Measurements from ENCODE around the gene PJVK.
"Not testable (repeated sequence)": the region's sequence is repeated elsewhere in the genome, so short reads cannot be mapped to it uniquely, and the experiment has no call there.

Gene PJVK

GRCh38 chr2:178450774-178451525 lies at the start of gene PJVK, which contains the start of gene PRKRA:
Gene PJVK (plus strand): TSS chr2:178451378. CDS start chr2:178453410, 2,032 bp downstream.
Gene PRKRA (minus strand): TSS chr2:178451175. CDS start chr2:178451030, 145 bp downstream.
- H3K27me3 Mint-ChIP-seq: peaks cover 0 to 7% of the 10 kb centered on the region in 2 donors
- ATAC-seq (replicated peaks) (peak; percentile 85 to 90), DNase-seq (peak; percentile 96)
- H3K36me3 Mint-ChIP-seq: peaks cover 10 to 12% of the 10 kb centered on the region in 2 donors
- H3K27ac Mint-ChIP-seq: peak within 1 kb of the TSS; percentile 99
- H3K9me3 Mint-ChIP-seq: peaks cover 0 to 2% of the 10 kb centered on the region in 2 donors
- peaks cover 12 to 23% of the 10 kb centered on the region in 2 donors for H3K4me1 Mint-ChIP-seq
- peak within 1 kb of the TSS; percentile 98 for H3K4me3 Mint-ChIP-seq

- H3K36me3 Mint-ChIP-seq: no peaks in the 10 kb centered on the region
- H3K27me3 Mint-ChIP-seq: no peaks in the 10 kb centered on the region
- DNase-seq: no peak
- H3K4me1 Mint-ChIP-seq: peaks cover 4 to 9% of the 10 kb centered on the region in 2 donors
- no peaks in the 10 kb centered on the region for H3K9me3 Mint-ChIP-seq
- ATAC-seq (replicated peaks): no peak
- no peak overlapping the region for H3K27ac Mint-ChIP-seq
- no peak overlapping the region for H3K4me3 Mint-ChIP-seq
These were observed 49.2 kb upstream of the PJVK start for GRCh38 chr2:178401994-178402437.

GRCh38 chr2:178403671-178404306 lies 47.4 kb upstream of the PJVK start:
- DNase-seq: no peak
- Mint-ChIP-seq H3K4me3 (no peak overlapping the region), H3K9me3 (no peaks in the 10 kb centered on the region), H3K27me3 (no peaks in the 10 kb centered on the region), H3K4me1 (peaks cover 4% of the 10 kb centered on the region in 2 donors), H3K36me3 (no peaks in the 10 kb centered on the region), H3K27ac (no peak overlapping the region)
- peak in 1 of 2 donors; percentile 18 for ATAC-seq (replicated peaks)

GRCh38 chr2:178404368-178404767 lies 46.8 kb upstream of the PJVK start:
- Mint-ChIP-seq H3K4me1 (peaks cover 4% of the 10 kb centered on the region in 2 donors), H3K27ac (no peak overlapping the region), H3K36me3 (no peaks in the 10 kb centered on the region), H3K9me3 (no peaks in the 10 kb centered on the region), H3K27me3 (no peaks in the 10 kb centered on the region), H3K4me3 (no peak overlapping the region)
- ATAC-seq (replicated peaks) (peak; percentile 84 to 94), DNase-seq (peak; percentile 6)

- no peak overlapping the region for H3K4me3 Mint-ChIP-seq
- H3K27ac Mint-ChIP-seq: no peak overlapping the region
- DNase-seq (no peak), ATAC-seq (replicated peaks) (no peak)
- H3K4me1 Mint-ChIP-seq: peaks cover 7 to 12% of the 10 kb centered on the region in 2 donors
- no peaks in the 10 kb centered on the region for H3K27me3 Mint-ChIP-seq
- H3K9me3 Mint-ChIP-seq: no peaks in the 10 kb centered on the region
- no peaks in the 10 kb centered on the region for H3K36me3 Mint-ChIP-seq
These were observed 41.9 kb upstream of the PJVK start for GRCh38 chr2:178409261-178409660.

GRCh38 chr2:178412047-178412446 lies 39.1 kb upstream of the PJVK start:
- ATAC-seq (replicated peaks): no peak
- DNase-seq: no peak
- Mint-ChIP-seq H3K27me3 (no peaks in the 10 kb centered on the region), H3K9me3 (no peaks in the 10 kb centered on the region), H3K36me3 (peaks cover 4 to 5% of the 10 kb centered on the region in 2 donors), H3K27ac (no peak overlapping the region), H3K4me3 (no peak overlapping the region), H3K4me1 (peaks cover 8 to 18% of the 10 kb centered on the region in 2 donors)

- H3K4me3 Mint-ChIP-seq; DNase-seq; H3K9me3 Mint-ChIP-seq; ATAC-seq (replicated peaks); H3K27ac Mint-ChIP-seq; H3K27me3 Mint-ChIP-seq; H3K36me3 Mint-ChIP-seq: not testable (repeated sequence)
- H3K4me1 Mint-ChIP-seq: peaks cover 8 to 18% of the 10 kb centered on the region in 2 donors
These were observed 38.7 kb upstream of the PJVK start for GRCh38 chr2:178412453-178412852.

GRCh38 chr2:178413472-178414265 lies 37.5 kb upstream of the PJVK start:
- DNase-seq (peak; percentile 68), ATAC-seq (replicated peaks) (peak; percentile 83 to 87)
- Mint-ChIP-seq H3K36me3 (peaks cover 4 to 5% of the 10 kb centered on the region in 2 donors), H3K4me3 (peak overlapping the region; percentile 95 to 100), H3K27ac (peak overlapping the region; percentile 98), H3K9me3 (no peaks in the 10 kb centered on the region), H3K27me3 (no peaks in the 10 kb centered on the region), H3K4me1 (peaks cover 8 to 18% of the 10 kb centered on the region in 2 donors)

GRCh38 chr2:178414266-178415247 lies 36.6 kb upstream of the PJVK start:
- peaks cover 5 to 7% of the 10 kb centered on the region in 2 donors for H3K36me3 Mint-ChIP-seq
- ATAC-seq (replicated peaks): peak; percentile 84 to 85
- peak overlapping the region; percentile 95 to 100 for H3K4me3 Mint-ChIP-seq
- H3K27me3 Mint-ChIP-seq: no peaks in the 10 kb centered on the region
- peaks cover 8 to 18% of the 10 kb centered on the region in 2 donors for H3K4me1 Mint-ChIP-seq
- H3K9me3 Mint-ChIP-seq: no peaks in the 10 kb centered on the region
- H3K27ac Mint-ChIP-seq: peak overlapping the region; percentile 81
- DNase-seq: peak; percentile 78

GRCh38 chr2:178415979-178416378 lies 35.2 kb upstream of the PJVK start:
- H3K27ac Mint-ChIP-seq: no peak overlapping the region
- no peaks in the 10 kb centered on the region for H3K9me3 Mint-ChIP-seq
- ATAC-seq (replicated peaks): no peak
- no peaks in the 10 kb centered on the region for H3K27me3 Mint-ChIP-seq
- peaks cover 8 to 26% of the 10 kb centered on the region in 2 donors for H3K4me1 Mint-ChIP-seq
- peaks cover 8 to 9% of the 10 kb centered on the region in 2 donors for H3K36me3 Mint-ChIP-seq
- no peak overlapping the region for H3K4me3 Mint-ChIP-seq
- no peak for DNase-seq

GRCh38 chr2:178417916-178418315 lies 33.3 kb upstream of the PJVK start:
- no peak overlapping the region for H3K27ac Mint-ChIP-seq
- ATAC-seq (replicated peaks) (no peak), DNase-seq (no peak)
- H3K36me3 Mint-ChIP-seq: peaks cover 8 to 9% of the 10 kb centered on the region in 2 donors
- no peaks in the 10 kb centered on the region for H3K27me3 Mint-ChIP-seq
- no peaks in the 10 kb centered on the region for H3K9me3 Mint-ChIP-seq
- H3K4me3 Mint-ChIP-seq: no peak overlapping the region
- H3K4me1 Mint-ChIP-seq: peaks cover 8 to 26% of the 10 kb centered on the region in 2 donors

- H3K9me3 Mint-ChIP-seq: no peaks in the 10 kb centered on the region
- DNase-seq (no peak), ATAC-seq (replicated peaks) (no peak)
- no peaks in the 10 kb centered on the region for H3K27me3 Mint-ChIP-seq
- H3K4me3 Mint-ChIP-seq: no peak overlapping the region
- H3K4me1 Mint-ChIP-seq: peaks cover 6 to 23% of the 10 kb centered on the region in 2 donors
- H3K36me3 Mint-ChIP-seq: peaks cover 8 to 9% of the 10 kb centered on the region in 2 donors
- H3K27ac Mint-ChIP-seq: no peak overlapping the region
These were observed 32.8 kb upstream of the PJVK start for GRCh38 chr2:178418426-178418825.

GRCh38 chr2:178419123-178419522 lies 32.1 kb upstream of the PJVK start:
- H3K36me3 Mint-ChIP-seq: peaks cover 11 to 16% of the 10 kb centered on the region in 2 donors
- H3K9me3 Mint-ChIP-seq: no peaks in the 10 kb centered on the region
- no peaks in the 10 kb centered on the region for H3K27me3 Mint-ChIP-seq
- DNase-seq (no peak), ATAC-seq (replicated peaks) (no peak)
- H3K4me1 Mint-ChIP-seq: peaks cover 4 to 19% of the 10 kb centered on the region in 2 donors
- no peak overlapping the region for H3K27ac Mint-ChIP-seq
- H3K4me3 Mint-ChIP-seq: no peak overlapping the region
